Ecto neural progenitor cell (in vitro differentiated cells): Measurements from ENCODE around the gene DCAF7.

Experiments
- DNase-seq: peaks from one replicate; pipeline ENCODE4 v3.0.0-alpha.2; 2018; ENCODE audit warnings: low spot score

Gene DCAF7

GRCh38 chr17:63544467-63545301, 5.6 kb upstream of the DCAF7 start:
- peak; percentile 46 for DNase-seq

DNA sequence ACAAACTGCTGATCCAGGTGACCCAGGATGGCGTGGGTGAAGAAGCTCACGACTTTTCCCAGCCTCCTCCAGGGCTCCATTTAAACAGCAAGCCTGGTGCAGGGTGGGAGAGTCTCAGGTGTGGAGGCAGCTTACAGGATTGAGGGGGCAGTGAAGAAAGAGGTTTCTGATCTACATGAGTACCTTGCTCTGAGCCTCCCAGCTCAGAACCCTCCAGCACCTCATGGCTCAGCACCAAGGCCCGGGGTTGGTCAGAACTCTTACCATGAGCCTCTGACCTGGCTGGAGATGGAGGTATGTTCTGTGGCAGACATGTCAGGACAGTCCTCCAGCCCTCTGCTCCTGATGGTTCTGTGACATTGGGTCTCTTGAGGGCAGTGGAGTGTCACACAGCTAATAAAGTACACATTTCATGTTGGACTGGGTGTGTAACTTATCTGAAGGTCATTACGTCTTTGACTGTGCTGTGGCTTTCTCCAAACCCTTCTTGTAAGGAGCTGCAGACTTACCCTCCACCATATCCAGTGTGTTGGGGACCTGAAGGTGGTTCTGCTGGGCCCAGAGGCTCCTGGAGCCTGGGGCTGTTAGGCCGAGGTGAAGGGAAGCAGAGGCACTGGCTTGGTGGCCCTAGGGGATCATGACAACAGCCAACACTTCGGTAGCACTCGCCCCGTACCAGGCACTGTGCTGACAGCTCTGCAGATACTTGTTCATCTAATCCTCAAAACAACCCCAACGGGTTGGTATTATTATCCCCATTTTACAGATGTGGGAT, 3.8 kb upstream of the DCAF7 start:
- peak; percentile 43 for DNase-seq

- no peak for DNase-seq
Measured at GRCh38 chr17:63547083-63547523, 3.2 kb upstream of the DCAF7 start.

GRCh38 chr17:63549289-63549945, 860 bp upstream of the DCAF7 start:
- DNase-seq = no peak

GRCh38 chr17:63550817-63551639, 751 bp downstream of the DCAF7 start:
- DNase-seq = peak; percentile 71

DNA sequence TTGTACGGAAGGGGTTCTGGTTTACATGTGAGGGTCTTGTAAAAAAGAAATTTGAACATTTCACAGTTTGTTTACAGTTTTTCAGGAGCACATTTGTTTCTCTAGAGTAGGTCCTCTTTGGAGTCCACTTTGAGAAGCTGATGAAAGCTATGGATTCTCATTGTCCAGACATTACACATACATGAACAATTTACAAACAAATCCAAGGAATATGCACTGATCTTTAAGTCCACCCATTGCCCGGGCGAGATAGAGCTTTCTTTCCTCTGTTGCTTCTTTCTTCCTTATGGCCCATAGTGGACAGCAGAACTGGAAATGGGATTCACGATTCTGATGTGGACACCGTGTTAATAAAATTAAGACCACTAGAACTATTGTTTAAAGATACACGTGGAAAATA, 1.9 kb downstream of the DCAF7 start:
- DNase-seq = no peak

GRCh38 chr17:63555500-63556156, 5.4 kb downstream of the DCAF7 start:
- DNase-seq = no peak

GRCh38 chr17:63557416-63557815, 7.1 kb downstream of the DCAF7 start:
- no peak for DNase-seq

GRCh38 chr17:63558441-63558840, 8.2 kb downstream of the DCAF7 start:
- no peak for DNase-seq

DNA sequence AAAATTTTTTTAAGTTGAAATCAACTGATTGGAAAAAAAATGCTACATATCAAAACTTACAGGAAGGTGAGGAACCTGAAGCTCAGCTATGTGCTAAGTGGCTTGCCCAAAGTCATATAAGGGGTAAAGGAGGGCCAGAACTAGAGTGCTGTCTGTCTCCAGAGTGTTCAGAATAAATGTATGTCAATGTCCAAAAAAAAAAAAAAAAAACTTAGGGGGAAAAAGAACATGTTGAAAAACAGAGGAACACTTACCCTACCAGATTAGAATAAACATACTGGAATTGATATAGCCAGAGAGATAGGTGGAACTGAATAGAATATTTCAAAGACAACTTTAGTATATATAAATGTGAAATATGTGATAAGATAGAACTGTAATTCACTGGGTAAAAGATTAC, 11.5 kb downstream of the DCAF7 start:
- DNase-seq = no peak

DNA sequence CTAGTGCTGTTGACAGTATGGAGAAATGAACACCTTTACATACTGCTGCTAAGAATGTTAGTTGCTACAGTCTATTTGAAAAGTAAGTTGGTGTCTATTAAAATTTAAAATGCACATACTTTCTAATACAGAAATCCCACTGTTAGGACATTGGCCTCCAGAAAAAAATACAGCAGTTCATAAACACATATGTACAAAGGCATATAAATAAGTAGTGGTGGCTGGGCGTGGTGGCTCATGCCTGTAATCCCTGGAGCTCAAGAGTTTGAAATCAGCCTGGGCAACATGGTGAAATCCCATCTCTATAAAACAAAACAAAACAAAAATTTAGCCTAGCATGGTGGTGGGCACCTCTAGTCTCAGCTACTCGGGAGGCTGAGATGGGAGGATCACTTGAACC, 13.1 kb downstream of the DCAF7 start:
- DNase-seq = no peak

GRCh38 chr17:63564562-63564961, 14.3 kb downstream of the DCAF7 start:
- DNase-seq = no peak

DNA sequence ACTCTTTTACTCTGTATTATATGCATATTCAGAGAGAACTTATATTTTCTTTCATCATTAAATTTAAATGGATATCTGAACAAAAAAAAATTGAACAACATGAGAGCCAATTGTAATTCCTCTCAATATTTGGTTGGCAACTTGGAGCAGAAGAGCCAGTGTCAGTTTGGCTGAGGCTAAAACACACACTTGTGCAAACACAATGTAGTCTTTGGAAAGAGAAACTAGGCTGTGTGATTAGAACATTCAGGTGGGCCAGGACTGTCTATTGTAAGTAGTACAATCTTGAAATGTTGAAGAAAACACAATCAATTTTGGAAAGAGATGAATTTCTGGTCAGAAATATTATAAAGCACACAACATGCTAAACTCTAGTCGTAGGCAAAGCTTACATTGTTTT, 17.0 kb downstream of the DCAF7 start:
- DNase-seq = no peak

DNA sequence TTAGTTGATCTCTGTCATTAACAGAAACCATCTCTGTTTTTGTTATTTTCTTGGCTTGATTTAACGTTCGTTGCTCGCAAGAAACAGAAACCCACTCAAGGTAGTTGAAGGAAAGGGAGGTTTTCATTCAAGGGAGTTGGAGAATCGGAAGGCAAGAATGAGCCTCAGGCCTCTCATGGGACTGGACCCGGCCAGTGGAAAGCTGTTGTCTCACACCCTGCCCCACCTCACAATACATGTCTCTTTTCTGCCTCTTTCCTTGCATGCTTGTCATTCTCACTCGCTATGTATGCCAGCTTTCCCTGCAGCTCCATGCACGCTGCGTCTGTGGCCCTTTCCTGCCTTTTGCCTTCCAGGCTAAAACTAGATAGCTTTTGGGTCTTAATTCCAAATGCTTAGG, 18.3 kb downstream of the DCAF7 start:
- no peak for DNase-seq

GRCh38 chr17:63571632-63572310, 21.5 kb downstream of the DCAF7 start:
- no peak for DNase-seq

DNA sequence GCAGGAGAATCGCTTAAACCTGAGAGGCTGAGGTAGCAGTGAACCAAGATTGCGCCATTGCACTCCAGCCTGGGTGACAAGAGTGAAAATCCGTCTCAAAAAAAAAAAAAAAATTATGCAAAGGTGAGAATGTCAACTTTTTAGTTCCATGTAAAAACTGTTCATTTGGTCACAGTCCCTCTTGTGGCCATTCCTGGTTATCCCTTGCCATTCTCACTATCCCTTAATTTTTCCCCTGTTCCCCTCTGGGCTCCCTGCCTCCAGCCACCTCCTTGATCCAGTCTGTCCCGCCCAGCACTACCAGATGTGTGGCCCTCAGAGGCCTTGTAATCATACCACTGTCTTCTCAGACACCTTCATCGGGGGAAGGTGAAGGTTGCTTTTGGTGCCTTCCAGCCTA, 23.4 kb downstream of the DCAF7 start:
- DNase-seq = no peak

- no peak for DNase-seq
Measured at GRCh38 chr17:63578027-63578768, 27.9 kb downstream of the DCAF7 start.

DNA sequence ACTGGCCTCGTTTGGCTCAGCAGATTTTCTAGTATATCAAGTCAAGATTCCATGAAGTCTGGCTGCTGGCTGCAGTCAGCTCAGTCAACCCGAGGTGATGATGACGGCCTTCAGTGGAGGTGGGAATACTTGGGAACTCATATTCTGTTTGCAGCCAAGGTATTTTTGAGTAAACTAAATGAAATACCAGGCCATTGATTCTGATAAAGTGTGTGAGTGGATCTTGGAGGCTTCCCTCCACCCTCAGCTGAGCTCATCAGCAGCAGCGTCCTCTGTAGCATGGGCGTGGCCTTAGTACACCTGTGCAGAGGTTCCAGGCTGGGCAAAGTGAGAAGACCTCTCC, 28.5 kb downstream of the DCAF7 start:
- no peak for DNase-seq

GRCh38 chr17:63579633-63580032, 29.4 kb downstream of the DCAF7 start:
- no peak for DNase-seq

- DNase-seq = no peak
Measured at GRCh38 chr17:63587770-63588169, 37.5 kb downstream of the DCAF7 start.
